Right lobe of liver (tissue), 6 donors: Measurements from ENCODE around the gene TWNK. TPM values are rescaled to one million over a fixed set of nuclear protein-coding genes. Genes with fewer than 3 reads are reported as not detected.
A peak's percentile ranks its signal among the peaks of the same experiment; 100 is the strongest.

Experiments used
- ATAC-seq, 4 donors: fragments of 200-7000 bp; cut with Tn5 transposase; one replicate each; pipeline ENCODE4 v1.9.1; 2020; ENCODE audit warnings: mild to moderate bottlenecking in 4 of 4, moderate library complexity in 4 of 4
- DNase-seq, 3 donors: peaks; one replicate each; pipeline ENCODE4 v3.0.0-alpha.2; 2020
- H3K27ac ChIP-seq, 3 donors: fragments of 200-600 bp; one replicate each; pipeline ENCODE4 v1.8.0; 2022
- H3K27me3 ChIP-seq, 2 donors: fragments of 200-600 bp; one replicate each; pipeline ENCODE4 v1.8.0; 2022
- H3K36me3 ChIP-seq, 4 donors: fragments of 200-600 bp; sonication (generic) in 1 of 4; one replicate each; pipeline versions ENCODE4 v1.5.1 to v1.8.0; 2017 to 2022; ENCODE audit warnings: control low read depth in 1 of 4
- H3K4me1 ChIP-seq, 4 donors: fragments of 200-600 bp; sonication (generic) in 1 of 4; one replicate each; pipeline versions ENCODE4 v1.5.1 to v1.8.0; 2017 to 2022; ENCODE audit warnings: control low read depth in 1 of 4
- H3K4me3 ChIP-seq, 3 donors: fragments of 200-600 bp; one replicate each; pipeline ENCODE4 v1.8.0; 2022
- H3K9me3 ChIP-seq, 4 donors: fragments of 200-600 bp; sonication (generic) in 1 of 4; one replicate each; pipeline versions ENCODE4 v1.5.1 to v1.8.0; 2017 to 2022; ENCODE audit warnings: control low read depth in 1 of 4
- CTCF ChIP-seq, 4 donors: fragments of 200-600 bp in 3 of 4; fragments of 450-650 bp in 1 of 4; IDR thresholded peaks; one replicate each; pipeline versions ENCODE4 v1.5.1 to v1.8.0; 2016 to 2022; ENCODE audit warnings: antibody characterized with exemption in 4 of 4, mild to moderate bottlenecking in 2 of 4
- POLR2A ChIP-seq: fragments of 450-650 bp; IDR thresholded peaks from one replicate; pipeline ENCODE4 v1.6.1; 2017; ENCODE audit warnings: antibody characterized with exemption, mild to moderate bottlenecking
- WGBS: methylation state at CpG from one replicate; pipeline ENCODE4 v1.1.6; 2018; ENCODE audit warnings: low coverage, low lambda C conversion rate; ENCODE audit not compliant: insufficient coverage; ENCODE audit errors: missing lambda C conversion rate; 5-methylcytosine and 5-hydroxymethylcytosine counted together
- intact Hi-C, 2 donors: fragments of 100-400 bp; cut with DNase I; formaldehyde crosslinking; loops; one replicate each; pipeline versions ENCODE4 v1.11.2 to v1.14.1; 2022
- total RNA-seq, 6 experiments: library from RNA; depleted of rRNA in 2 of 6; stranded (reverse); fragments of >200 nt in 2 of 6; fragmentation: NEBNext Ultra II Directional in 3 of 6; extraction: Animal tissue kit (Norgen Biotek cat#: 25700) in 3 of 6; gene quantifications; one replicate each; pipeline versions ENCODE4 v1.1.0 to v1.2.4, GENCODE V29; 2016 to 2023
- donor health status: DM: no; HTN: yes; CAD: no.
- donor health status: DM: no; HTN: no; CAD: no.
- donor health status: DM: no; HTN: no; CAD: no.
- donor health status: DM: no; HTN: yes; CAD: no.
- donor health status: DM: no; HTN: yes; CAD: no.

Gene TWNK
- total RNA-seq, 6 experiments from 2014 or later, result 2.9 to 8.4 (median 4.6) TPM

DNA sequence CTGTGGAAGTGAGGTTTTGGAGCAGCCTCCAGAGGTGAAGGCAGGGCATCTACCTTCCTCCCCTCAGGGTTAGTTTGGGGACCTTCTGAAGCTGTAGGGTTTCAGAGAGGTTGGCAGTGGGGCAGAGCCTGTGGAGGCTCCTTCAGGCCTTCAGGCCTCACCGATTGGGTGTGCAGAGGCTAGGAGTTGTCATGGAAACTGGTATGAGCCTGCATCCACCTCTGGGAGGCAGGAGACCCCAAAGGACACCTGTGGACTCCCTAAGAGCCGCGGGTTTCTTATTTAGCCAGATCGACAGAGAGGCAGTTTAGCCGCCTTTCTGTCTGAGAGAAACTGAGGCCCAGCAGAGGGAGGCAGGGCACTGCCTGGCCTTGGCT, 14.3 kb downstream of the TWNK start:
- H3K4me1 ChIP-seq, result peaks cover 0 to 14% (median 3%) of the 10 kb centered on the region in 4 donors
- no CpG with 5 or more reads among the region's 5 CpGs for WGBS

DNA sequence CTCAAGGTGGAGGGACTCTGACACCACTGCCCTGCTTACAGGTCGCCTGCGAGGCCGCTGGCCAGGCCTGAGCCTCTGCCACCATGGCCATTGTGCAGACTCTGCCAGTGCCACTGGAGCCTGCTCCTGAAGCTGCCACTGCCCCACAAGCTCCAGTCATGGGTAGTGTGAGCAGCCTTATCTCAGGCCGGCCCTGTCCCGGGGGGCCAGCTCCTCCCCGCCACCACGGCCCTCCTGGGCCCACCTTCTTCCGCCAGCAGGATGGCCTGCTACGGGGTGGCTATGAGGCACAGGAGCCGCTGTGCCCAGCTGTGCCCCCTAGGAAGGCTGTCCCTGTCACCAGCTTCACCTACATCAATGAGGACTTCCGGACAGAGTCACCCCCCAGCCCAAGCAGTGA, 15.1 kb downstream of the TWNK start:
- Histone ChIP-seq H3K4me3 (no peak overlapping the region), H3K4me1 (peaks cover 0 to 12% (median 3%) of the 10 kb centered on the region in 4 donors), H3K9me3 (no peaks in the 10 kb centered on the region), H3K36me3 (no peaks in the 10 kb centered on the region), H3K27ac (peak overlapping the region in 1 of 3 donors; percentile 77), H3K27me3 (no peaks in the 10 kb centered on the region)
- no CpG with 5 or more reads among the region's 11 CpGs for WGBS
- TF ChIP-seq CTCF (IDR thresholded peaks at IDR 0.05), result no peak
- TF ChIP-seq POLR2A, result no peak
- DNase-seq (no peak), ATAC-seq (no peak)
- intact Hi-C loops, result loop anchor here in 1 of 2 donors (10.0 kb wide), 1 partner anchor 338 kb away; no protein-coding TSS in a partner anchor

More for the DNA sequence above, 14.3 kb downstream of the TWNK start:
- DNase-seq (no peak), ATAC-seq (no peak)
- TF ChIP-seq POLR2A (no peak), CTCF (IDR thresholded peaks at IDR 0.05) (no peak)
- Histone ChIP-seq H3K27ac (peak overlapping the region; percentile 26 to 96 (median 77)), H3K36me3 (no peaks in the 10 kb centered on the region), H3K4me3 (no peak overlapping the region), H3K27me3 (no peaks in the 10 kb centered on the region), H3K9me3 (no peaks in the 10 kb centered on the region)
- intact Hi-C loops, result loop anchor here in 1 of 2 donors (10.0 kb wide), 1 partner anchor 337 kb away; no protein-coding TSS in a partner anchor

GRCh38 chr10:101003639-101004206, 16.4 kb downstream of the TWNK start:
- Histone ChIP-seq H3K4me1 (peaks cover 0 to 2% (median under 1%) of the 10 kb centered on the region in 4 donors), H3K36me3 (no peaks in the 10 kb centered on the region), H3K27me3 (no peaks in the 10 kb centered on the region), H3K27ac (no peak overlapping the region), H3K4me3 (no peak overlapping the region), H3K9me3 (no peaks in the 10 kb centered on the region)
- DNase-seq (no peak), ATAC-seq (no peak)
- intact Hi-C loops, result loop anchor here in 1 of 2 donors (10.0 kb wide), 1 partner anchor 339 kb away; no protein-coding TSS in a partner anchor
- TF ChIP-seq CTCF (IDR thresholded peaks at IDR 0.05), result no peak
- no peak for TF ChIP-seq POLR2A
- 76% methylated on average over 4 of the region's 18 CpGs for WGBS

GRCh38 chr10:101005361-101005760, 18.0 kb downstream of the TWNK start:
- 90% methylated on average over 2 of the region's 23 CpGs for WGBS
- Histone ChIP-seq H3K27ac (no peak overlapping the region), H3K27me3 (no peaks in the 10 kb centered on the region), H3K4me3 (no peak overlapping the region), H3K36me3 (no peaks in the 10 kb centered on the region), H3K4me1 (no peaks in the 10 kb centered on the region), H3K9me3 (no peaks in the 10 kb centered on the region)
- ATAC-seq (no peak), DNase-seq (no peak)
- TF ChIP-seq CTCF (IDR thresholded peaks at IDR 0.05) (no peak), POLR2A (no peak)
- intact Hi-C loops, result loop anchor here in 1 of 2 donors (10.0 kb wide), 1 partner anchor 341 kb away; no protein-coding TSS in a partner anchor
